HCT116 (cell line): Measurements from ENCODE around the gene KLHL33.

Experiments used
- CTCF ChIP-seq, 3 experiments: fragments of 200-600 bp in 1 of 3; sonication (generic) in 1 of 3; IDR thresholded peaks in 2 of 3; conservative IDR thresholded peaks in 1 of 3; 2 replicates each; pipeline ENCODE4 v1.5.1; 2012 to 2017; ENCODE audit warnings: low read depth in 2 of 3, low read length in 2 of 3, antibody characterized with exemption in 1 of 3, borderline replicate concordance in 1 of 3, control low read depth in 1 of 3, mild to moderate bottlenecking in 1 of 3, mixed read lengths in 1 of 3, mixed run types in 1 of 3, moderate library complexity in 1 of 3; ENCODE audit not compliant: insufficient read depth in 1 of 3
- EZH2phosphoT487 ChIP-seq: fragments of 200-600 bp; IDR thresholded peaks from 2 replicates; pipeline ENCODE4 v1.6.1; 2018; ENCODE audit warnings: antibody characterized with exemption, borderline replicate concordance
- MAX ChIP-seq: IDR thresholded peaks from 2 replicates; pipeline ENCODE4 v1.6.1; 2012
- POLR2A ChIP-seq: IDR thresholded peaks from 2 replicates; pipeline ENCODE4 v1.7.0; 2011; ENCODE audit warnings: borderline replicate concordance; ENCODE audit not compliant: insufficient read depth, insufficient read length; ENCODE audit errors: extremely low read depth
- POLR2AphosphoS5 ChIP-seq: IDR thresholded peaks from 2 replicates; pipeline ENCODE4 v1.6.1; 2011; ENCODE audit warnings: mild to moderate bottlenecking, low read depth, low read length, moderate library complexity
- TCF7L2 ChIP-seq: IDR thresholded peaks from 2 replicates; pipeline ENCODE4 v1.7.0; 2011; ENCODE audit warnings: borderline replicate concordance, inconsistent platforms; ENCODE audit not compliant: insufficient read depth, insufficient read length; ENCODE audit errors: extremely low read depth
- YY1 ChIP-seq: IDR thresholded peaks from 2 replicates; pipeline ENCODE4 v1.6.1; 2011; ENCODE audit warnings: low read length, low read depth, moderate library complexity, mild to moderate bottlenecking; ENCODE audit not compliant: insufficient replicate concordance; ENCODE audit errors: extremely low read depth
- ZNF274 ChIP-seq: fragments of 200-500 bp; sonication (Bioruptor generic); IDR thresholded peaks from 2 replicates; pipeline ENCODE4 v1.6.1; 2014; ENCODE audit warnings: mild to moderate bottlenecking, low read depth, low read length, inconsistent platforms

GRCh38 chr14:20380681-20381080, 55.3 kb downstream of the KLHL33 start:
- TF ChIP-seq CTCF (IDR thresholded peaks at IDR 0.05 in 2 of 3, conservative IDR thresholded peaks at IDR 0.05 in 1 of 3; ENCODE audit: borderline replicate concordance in 1 of 3, insufficient read depth in 1 of 3, low read depth in 2 of 3, low read length in 2 of 3): no peak
- TF ChIP-seq POLR2AphosphoS5: no peak
- no peak for TF ChIP-seq ZNF274
- no peak for TF ChIP-seq TCF7L2
- TF ChIP-seq MAX: no peak
- no peak for TF ChIP-seq YY1
- no peak for TF ChIP-seq POLR2A
- no peak for TF ChIP-seq EZH2phosphoT487
